ENCODE measurements around the gene MYO18B.

The MYO18B gene

GRCh38 chr22:26017932-26018331 lies 275.9 kb downstream of the MYO18B start:
- no peak for DNase-seq

- no peak for DNase-seq
Observed at GRCh38 chr22:26019596-26019995, 277.6 kb downstream of the MYO18B start.

- DNase-seq, result no peak
Observed at GRCh38 chr22:26021516-26021915, 279.5 kb downstream of the MYO18B start.

- no peak for DNase-seq
Observed at GRCh38 chr22:26023104-26023775, 281.3 kb downstream of the MYO18B start.

- no peak for DNase-seq
Observed at GRCh38 chr22:26025626-26026025, 283.6 kb downstream of the MYO18B start.

GRCh38 chr22:26027341-26027740 lies 285.4 kb downstream of the MYO18B start:
- DNase-seq, result no peak

GRCh38 chr22:26031641-26032040 lies 289.7 kb downstream of the MYO18B start:
- no peak for DNase-seq

- no peak for DNase-seq
Observed at GRCh38 chr22:26033071-26033470, 291.1 kb downstream of the MYO18B start.

GRCh38 chr22:26033586-26033985 lies 291.6 kb downstream of the MYO18B start:
- no peak for DNase-seq

GRCh38 chr22:26035523-26035922 lies 293.5 kb downstream of the MYO18B start:
- no peak for DNase-seq

- no peak for DNase-seq
Observed at GRCh38 chr22:26038365-26038764, 296.4 kb downstream of the MYO18B start.

GRCh38 chr22:26041931-26042330 lies 299.9 kb downstream of the MYO18B start:
- DNase-seq, result no peak

- no peak for DNase-seq
Observed at GRCh38 chr22:26043031-26043430, 301.0 kb downstream of the MYO18B start.

GRCh38 chr22:26045051-26045450 lies 303.1 kb downstream of the MYO18B start:
- DNase-seq, result no peak

GRCh38 chr22:26045860-26046259 lies 303.9 kb downstream of the MYO18B start:
- no peak for DNase-seq

- DNase-seq, result no peak
Observed at GRCh38 chr22:26047516-26047915, 305.5 kb downstream of the MYO18B start.

GRCh38 chr22:26047920-26048319 lies 305.9 kb downstream of the MYO18B start:
- DNase-seq, result no peak

- no peak for DNase-seq
Observed at GRCh38 chr22:26050079-26050478, 308.1 kb downstream of the MYO18B start.

GRCh38 chr22:26053737-26054316 lies 311.8 kb downstream of the MYO18B start:
- DNase-seq, result no peak

GRCh38 chr22:26054841-26055605 lies 313.0 kb downstream of the MYO18B start:
- no peak for DNase-seq

- DNase-seq, result no peak
Observed at GRCh38 chr22:26055693-26056092, 313.7 kb downstream of the MYO18B start.

GRCh38 chr22:26056455-26057200 lies 314.6 kb downstream of the MYO18B start:
- DNase-seq, result no peak

GRCh38 chr22:26057731-26058130 lies 315.7 kb downstream of the MYO18B start:
- no peak for DNase-seq

Data from activated gamma-delta T cell treated with Interleukin-2 at 50 U/mL for 16 hours (primary cell).